NB4 (cell line): ENCODE measurements around the gene CAP1.

Experiments
- POLR2A ChIP-seq: IDR thresholded peaks from 2 replicates; pipeline ENCODE4 v1.6.1; 2011; ENCODE audit warnings: mild to moderate bottlenecking; ENCODE audit not compliant: insufficient read length; ENCODE audit errors: extremely low read depth
- TF ChIP-seq, protein P1 (sequence below): IDR thresholded peaks from one replicate; pipeline ENCODE4 v1.5.1; 2012; ENCODE audit warnings: low read depth, low read length

DNA sequence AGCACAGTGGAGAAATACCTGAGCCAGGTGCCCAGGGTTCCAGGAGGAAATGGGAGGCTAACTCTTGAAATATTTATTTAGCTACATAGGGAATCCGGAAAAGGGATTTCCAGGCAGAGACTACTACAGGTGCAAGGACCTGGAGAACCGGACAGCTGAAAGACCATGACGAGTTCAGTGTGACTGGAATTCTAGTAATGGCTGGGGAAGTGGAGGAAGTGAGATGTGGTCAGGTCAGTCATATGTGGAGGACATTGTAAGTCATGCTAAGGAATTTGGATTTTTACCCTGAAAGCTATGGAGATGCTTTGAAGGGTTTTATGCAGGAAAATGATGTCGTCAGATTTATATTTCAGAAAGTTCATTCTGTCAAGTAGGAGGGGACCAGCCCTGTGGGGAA is 1.8 kb downstream of the CAP1 start:
- TF ChIP-seq, protein P1, sequence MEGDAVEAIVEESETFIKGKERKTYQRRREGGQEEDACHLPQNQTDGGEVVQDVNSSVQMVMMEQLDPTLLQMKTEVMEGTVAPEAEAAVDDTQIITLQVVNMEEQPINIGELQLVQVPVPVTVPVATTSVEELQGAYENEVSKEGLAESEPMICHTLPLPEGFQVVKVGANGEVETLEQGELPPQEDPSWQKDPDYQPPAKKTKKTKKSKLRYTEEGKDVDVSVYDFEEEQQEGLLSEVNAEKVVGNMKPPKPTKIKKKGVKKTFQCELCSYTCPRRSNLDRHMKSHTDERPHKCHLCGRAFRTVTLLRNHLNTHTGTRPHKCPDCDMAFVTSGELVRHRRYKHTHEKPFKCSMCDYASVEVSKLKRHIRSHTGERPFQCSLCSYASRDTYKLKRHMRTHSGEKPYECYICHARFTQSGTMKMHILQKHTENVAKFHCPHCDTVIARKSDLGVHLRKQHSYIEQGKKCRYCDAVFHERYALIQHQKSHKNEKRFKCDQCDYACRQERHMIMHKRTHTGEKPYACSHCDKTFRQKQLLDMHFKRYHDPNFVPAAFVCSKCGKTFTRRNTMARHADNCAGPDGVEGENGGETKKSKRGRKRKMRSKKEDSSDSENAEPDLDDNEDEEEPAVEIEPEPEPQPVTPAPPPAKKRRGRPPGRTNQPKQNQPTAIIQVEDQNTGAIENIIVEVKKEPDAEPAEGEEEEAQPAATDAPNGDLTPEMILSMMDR = no peak
- no peak for TF ChIP-seq POLR2A
